LNCaP clone FGC (cell line): ENCODE data around the gene REEP3.
A peak's percentile ranks its signal among the peaks of the same experiment; 100 is the strongest.

Source experiments
- DNase-seq: peaks from one replicate; pipeline ENCODE4 v3.0.0-alpha.2; 2011; ENCODE audit warnings: low read depth
- H3K4me3 ChIP-seq: 2 replicates; pipeline ENCODE4 v1.5.1; 2011; ENCODE audit warnings: mild to moderate bottlenecking, low read depth, low read length, control low read depth
- CTCF ChIP-seq: IDR thresholded peaks from 2 replicates; pipeline ENCODE4 v1.5.1; 2012; ENCODE audit warnings: mild to moderate bottlenecking; ENCODE audit not compliant: control insufficient read depth, insufficient read depth; ENCODE audit errors: extremely low read depth

Gene REEP3

GRCh38 chr10:63520500-63521415 is at the start of gene REEP3:
TSS of gene REEP3 (plus strand) at chr10:63521401. CDS start at chr10:63521546, 145 bp downstream.
- TF ChIP-seq CTCF: no peak
- DNase-seq: no peak
- H3K4me3 ChIP-seq: peak within 1 kb of the TSS; percentile 85

- H3K4me3 ChIP-seq: no peak overlapping the region
- DNase-seq: no peak
- no peak for TF ChIP-seq CTCF
Measured at GRCh38 chr10:63474488-63474887, 46.7 kb upstream of the REEP3 start.

GRCh38 chr10:63477927-63478326 is 43.3 kb upstream of the REEP3 start:
- no peak for DNase-seq
- TF ChIP-seq CTCF: no peak
- H3K4me3 ChIP-seq: no peak overlapping the region

- no peak overlapping the region for H3K4me3 ChIP-seq
- no peak for DNase-seq
- no peak for TF ChIP-seq CTCF
Measured at GRCh38 chr10:63478564-63478963, 42.6 kb upstream of the REEP3 start.

- no peak overlapping the region for H3K4me3 ChIP-seq
- DNase-seq: no peak
- TF ChIP-seq CTCF: no peak
Measured at GRCh38 chr10:63480237-63480636, 41.0 kb upstream of the REEP3 start.

GRCh38 chr10:63481815-63482421 is 39.3 kb upstream of the REEP3 start:
- TF ChIP-seq CTCF: no peak
- no peak overlapping the region for H3K4me3 ChIP-seq
- no peak for DNase-seq
